Spleen (tissue), 7 donors: ENCODE data around the gene MOBP.

Experiments used
- CTCF ChIP-seq, 11 experiments: fragments of 200-600 bp in 7 of 11; fragments of 450-650 bp in 4 of 11; sonication (generic) in 4 of 11; IDR thresholded peaks in 8 of 11; conservative IDR thresholded peaks in 3 of 11; 1 replicate in 7 of 11; 2 replicates in 4 of 11; pipeline versions ENCODE4 v1.4.0 to v1.8.0; 2016 to 2021; ENCODE audit warnings: antibody characterized with exemption in 11 of 11, inconsistent platforms in 4 of 11, mild to moderate bottlenecking in 1 of 11
- POLR2A ChIP-seq, 3 donors: fragments of 450-650 bp; IDR thresholded peaks; one replicate each; pipeline ENCODE4 v1.5.1; 2017; ENCODE audit warnings: antibody characterized with exemption in 3 of 3, mild to moderate bottlenecking in 1 of 3
- donor health status: DM: no; HTN: no; CAD: no; lungs with moderate emphysema.
- donor health status: DM: no; HTN: no; CAD: no.
- donor health status: DM: no; HTN: no; CAD: no.

GRCh38 chr3:39419742-39420315 lies 47.7 kb upstream of the MOBP start:
- TF ChIP-seq CTCF (IDR thresholded peaks at IDR 0.05 in 8 of 11, conservative IDR thresholded peaks at IDR 0.05 in 3 of 11) (no peak), POLR2A (IDR thresholded peaks at IDR 0.05) (no peak)
